COR-L47 (cell line): Measurements from ENCODE around the gene ROR2.

Experiments used
- DNase-seq: peaks from one replicate; lab custom pipeline; 2025; lab: John Stamatoyannopoulos, UW

The ROR2 gene

DNA sequence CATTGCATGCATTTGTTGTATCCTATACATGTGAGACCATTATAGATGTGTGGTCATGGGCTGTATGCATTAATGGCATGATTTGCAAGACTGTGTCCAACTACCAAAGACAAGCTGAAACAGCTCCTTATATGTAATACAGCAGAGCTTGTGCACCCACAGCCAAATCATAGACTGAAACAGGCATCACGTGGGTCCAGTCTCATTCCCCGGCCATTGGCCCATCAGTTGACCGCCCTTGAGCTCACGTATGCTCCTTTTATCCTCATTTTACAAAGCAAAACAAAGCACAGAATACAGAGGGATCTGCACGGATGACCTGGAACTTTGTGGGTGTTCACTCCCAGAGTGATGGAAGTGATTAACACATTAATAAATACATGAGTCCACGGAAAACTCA, 109.1 kb downstream of the ROR2 start:
- DNase-seq, result no peak

DNA sequence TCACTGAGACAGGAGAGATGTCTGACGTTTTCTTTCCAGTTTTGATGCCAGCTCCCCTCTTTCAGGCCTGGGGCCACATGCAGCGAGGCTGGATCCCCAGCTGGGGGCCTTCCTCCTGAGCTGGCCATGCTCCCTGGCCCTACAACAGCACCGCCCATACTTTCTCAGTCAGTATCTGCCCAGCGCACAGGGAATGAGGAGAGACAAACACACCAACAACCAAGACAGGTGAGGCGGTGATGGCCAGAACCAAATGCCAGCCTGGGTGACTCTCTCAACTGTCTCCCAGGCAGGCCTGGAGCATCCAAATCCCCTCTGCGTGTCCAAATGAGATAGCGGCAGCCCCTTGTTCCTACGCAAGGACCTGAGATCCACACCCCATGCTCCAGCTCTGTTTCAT, 109.6 kb downstream of the ROR2 start:
- DNase-seq, result no peak

DNA sequence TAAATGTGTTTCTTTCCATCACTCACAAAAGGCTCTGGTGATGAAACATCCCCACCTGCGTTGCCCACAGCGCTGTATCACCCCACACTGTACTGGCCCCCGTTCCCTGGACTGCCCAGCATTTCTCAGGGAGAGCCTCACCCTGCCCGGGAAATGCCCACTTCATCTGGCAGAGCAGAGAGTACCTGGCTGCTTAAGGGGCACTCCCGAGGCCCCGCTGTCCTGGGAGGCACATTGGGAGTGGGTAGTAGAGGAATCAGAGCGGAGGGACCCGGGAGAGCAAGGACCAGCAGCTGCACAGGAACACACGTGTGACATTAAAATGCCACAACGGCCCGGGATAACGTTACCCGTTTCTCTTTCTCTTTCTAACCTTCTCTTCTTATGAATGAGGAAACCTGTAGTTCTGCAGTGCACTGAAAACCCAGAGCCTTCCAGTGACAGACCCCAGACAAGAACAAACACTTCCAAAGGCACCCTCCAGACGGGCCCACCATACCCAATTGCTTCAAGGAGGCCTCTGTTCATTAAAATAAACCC, 110.0 kb downstream of the ROR2 start:
- DNase-seq, result no peak

DNA sequence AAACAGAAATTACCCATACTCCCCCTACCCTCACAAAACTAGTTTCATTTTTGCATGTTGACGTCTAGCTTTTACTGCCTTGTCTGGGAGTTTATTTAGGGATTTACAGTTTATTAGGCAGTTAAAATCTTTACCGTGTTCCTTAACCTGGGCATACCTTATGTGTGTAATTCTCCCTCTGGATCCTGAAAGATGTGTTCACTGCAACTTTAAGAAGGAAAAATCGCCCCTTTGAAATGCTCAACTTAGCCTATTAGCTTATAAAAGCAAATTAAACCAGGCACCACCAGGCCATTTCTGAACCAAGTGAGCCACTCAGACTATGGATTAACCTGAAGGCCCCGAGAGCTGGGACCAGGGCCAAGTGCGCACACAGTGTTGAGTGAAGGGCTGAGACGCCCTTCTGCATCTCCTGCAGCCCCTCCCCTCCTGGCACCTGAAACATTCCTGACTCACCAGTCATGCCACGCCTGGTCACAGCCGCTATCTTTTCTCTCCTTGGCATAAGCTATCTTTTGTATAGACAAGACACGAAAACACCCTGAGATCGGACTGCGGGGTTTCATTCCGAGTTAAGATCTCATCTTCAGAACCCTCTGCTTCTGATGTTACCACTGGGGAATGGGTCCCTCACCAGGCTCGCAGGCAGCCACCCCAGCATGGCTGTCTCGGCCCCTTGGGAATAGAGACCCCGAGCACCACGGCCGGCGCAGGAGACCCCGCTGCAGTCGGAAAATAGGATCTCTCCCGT, 111.9 kb downstream of the ROR2 start:
- DNase-seq, result peak; percentile 89

DNA sequence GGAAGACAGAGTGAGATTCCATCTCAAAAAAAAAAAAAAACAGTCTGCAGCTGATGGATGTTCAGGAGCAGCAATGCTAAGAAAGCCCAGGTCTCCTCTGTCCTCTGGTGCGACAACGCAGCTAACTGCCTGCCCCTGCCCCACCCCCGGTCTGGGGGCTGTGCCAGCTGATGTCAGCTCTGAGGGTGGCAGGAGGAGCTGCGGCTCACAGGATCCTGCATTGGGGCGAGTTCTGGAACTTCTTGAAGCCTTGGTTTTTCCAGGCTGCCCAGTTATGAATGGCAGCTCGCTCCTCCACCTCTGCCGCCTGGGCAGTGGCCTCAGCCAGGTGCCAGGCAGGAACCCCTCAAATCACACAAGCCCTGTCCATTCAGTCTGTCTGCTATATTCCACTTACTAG, 113.5 kb downstream of the ROR2 start:
- no peak for DNase-seq

DNA sequence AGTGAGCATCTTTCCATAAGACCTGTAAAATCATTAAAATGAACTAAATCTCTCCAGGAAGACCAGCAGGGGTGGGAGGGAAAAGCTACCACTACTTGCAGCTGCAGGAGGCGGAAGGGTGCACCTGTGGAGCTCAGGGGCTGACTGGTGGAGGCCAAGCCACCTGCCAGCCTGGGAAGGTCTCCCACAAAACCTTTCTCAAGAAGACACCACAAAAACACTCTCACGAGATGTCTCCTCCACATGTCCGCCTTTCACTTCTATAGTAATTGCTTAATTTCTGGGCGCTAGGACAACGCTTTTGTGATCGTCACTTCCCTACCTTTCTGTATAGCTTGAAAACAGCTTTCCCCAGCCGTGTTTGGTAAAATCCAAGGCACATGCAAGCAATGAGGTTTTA, 114.4 kb downstream of the ROR2 start:
- no peak for DNase-seq

DNA sequence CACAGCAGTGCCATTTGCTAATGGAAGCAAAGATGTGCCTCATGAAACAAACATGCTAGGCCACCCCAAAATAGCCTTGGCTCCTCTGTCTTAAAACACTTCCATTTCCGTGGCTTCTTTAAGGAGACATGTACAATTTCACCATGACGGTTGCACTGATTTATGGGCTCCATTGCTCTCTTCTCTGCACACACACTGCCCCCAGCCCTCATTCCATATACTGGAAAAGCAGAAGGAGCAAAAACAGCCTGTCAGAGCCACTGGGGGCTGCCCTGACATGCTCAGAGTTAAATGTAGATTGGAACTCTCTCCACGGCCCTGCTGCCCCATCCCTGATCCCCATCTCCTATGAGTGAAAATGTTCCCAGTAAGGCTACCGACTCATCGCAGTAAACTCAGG, 114.8 kb downstream of the ROR2 start:
- no peak for DNase-seq

DNA sequence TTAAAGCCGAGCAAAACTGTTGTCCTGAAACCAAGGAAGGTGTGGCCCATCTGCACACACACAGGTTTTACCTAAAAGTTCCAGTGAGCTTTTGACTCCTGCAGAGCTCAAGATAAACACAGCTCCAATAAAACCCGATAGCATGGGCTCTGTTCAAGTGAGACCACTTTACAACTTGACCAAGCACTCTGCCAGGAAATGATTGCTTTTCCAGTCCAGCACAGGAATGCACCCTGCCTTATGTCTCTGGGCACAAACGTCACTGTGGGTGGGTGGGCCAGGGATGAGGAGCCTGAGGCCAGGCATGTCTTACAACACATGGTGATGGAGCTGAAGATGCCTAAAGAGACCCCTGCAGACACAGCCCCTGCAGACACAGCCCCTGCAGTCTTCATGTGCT, 115.3 kb downstream of the ROR2 start:
- no peak for DNase-seq

DNA sequence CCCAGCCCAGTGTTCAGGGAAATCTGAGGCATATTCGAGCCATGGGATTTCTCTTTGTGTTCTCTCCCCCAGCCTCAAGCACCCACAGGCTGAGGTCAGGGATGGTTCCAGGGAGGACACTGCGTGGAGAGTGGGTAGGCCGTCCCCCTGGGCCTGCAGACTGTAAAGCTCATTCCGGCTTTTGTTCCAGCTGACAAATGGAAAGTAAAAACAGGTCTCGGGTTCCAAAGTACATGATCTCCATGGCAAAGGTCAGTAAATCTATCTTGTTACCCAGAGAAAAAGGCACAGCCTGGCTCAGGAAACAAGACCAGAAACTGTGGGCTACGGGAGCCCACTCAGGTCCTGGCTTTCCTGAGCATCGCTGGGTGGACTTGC, 116.2 kb downstream of the ROR2 start:
- no peak for DNase-seq

DNA sequence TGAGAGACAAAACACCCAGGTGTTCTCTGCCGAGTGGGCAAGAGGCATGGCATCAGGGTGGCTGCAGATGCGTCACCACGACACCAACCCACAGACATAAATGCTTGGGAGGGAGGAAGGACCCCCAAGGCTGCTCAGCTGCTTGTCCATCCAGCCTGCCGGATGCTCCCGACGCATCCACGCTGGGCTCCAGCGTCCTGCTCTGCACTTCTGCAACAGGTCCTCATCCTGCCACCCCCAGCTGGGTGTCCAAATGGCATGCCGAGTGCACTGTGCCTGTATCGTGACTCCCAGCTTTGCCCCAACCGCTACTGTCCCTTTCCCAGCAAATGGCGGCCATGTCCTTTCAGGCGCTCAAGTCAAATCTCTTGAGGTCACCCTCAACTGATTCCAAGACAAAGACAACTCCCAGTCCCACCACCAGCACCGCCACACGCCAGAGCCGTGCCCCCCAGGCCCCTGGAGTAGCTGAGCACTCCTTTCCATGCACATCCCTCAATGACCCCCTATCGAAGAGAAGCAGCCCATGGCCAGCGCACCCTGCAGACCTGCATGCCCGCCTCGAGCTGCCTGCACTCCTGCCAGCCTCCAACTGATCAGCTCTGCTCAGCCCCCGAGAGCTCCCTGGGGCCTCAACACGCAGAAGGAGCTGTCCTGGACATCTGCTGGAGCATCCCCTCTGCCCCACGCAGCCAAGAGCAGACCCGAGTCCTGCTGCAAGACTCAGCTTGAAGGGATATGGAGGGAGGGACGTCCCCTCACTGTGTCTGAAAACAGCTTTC, 116.7 kb downstream of the ROR2 start:
- DNase-seq, result no peak

DNA sequence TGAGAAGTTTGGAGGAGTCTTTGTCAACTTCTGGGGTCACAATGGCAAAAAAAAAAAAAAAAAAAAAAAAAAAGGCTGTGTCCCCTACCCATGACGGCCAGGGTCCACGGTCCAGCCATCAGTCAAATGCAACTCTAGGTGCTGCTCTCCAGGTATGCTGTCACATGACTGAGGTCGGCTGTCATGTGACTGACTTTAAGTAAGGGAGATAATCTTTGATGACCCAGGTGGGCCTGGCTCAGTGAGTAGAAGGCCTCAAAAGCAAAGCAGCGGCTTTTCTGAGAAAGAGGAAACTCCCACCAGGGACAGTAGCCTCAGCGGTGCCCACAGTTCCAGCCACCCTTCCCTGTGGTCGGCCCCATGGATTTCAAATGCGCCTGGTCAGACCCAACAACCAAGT, 117.7 kb downstream of the ROR2 start:
- DNase-seq, result no peak

DNA sequence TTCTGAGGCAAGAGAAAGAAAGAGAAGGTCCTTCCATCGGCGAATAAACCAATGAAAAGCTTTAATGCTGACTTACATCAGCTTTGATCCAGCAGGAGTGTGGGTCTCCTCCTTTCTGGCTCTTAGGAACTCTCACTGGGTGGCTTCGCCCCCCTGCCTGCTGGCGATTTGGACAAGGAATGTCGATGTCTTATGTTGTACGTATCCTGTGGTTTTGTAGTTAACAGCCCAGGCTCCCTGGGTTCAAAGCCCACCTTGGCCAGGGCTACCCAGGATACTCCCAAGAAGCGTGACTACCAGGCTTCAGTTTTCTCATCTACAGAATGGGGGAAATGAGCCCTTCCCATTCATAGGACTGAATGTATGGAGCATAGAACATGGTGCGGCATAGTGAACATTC, 124.2 kb downstream of the ROR2 start:
- no peak for DNase-seq

DNA sequence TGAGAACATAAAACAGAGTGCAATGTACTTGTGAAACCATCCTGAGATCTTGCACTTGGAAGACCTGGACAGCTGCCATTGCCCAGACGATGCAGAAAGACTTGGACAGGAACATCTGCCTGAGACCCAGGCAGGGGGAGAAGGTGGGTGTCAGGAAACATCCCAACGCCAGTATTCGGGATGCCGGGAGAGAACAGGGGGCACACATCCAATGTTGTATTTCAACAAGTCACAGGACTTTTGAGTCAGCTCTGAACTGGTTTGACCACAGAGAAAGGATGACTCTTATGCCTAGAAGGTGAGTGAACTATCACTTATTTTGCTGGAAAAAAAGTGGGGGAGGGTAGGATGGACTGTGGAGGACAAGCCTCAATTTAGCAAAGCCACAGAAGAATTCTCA, 124.6 kb downstream of the ROR2 start:
- no peak for DNase-seq

DNA sequence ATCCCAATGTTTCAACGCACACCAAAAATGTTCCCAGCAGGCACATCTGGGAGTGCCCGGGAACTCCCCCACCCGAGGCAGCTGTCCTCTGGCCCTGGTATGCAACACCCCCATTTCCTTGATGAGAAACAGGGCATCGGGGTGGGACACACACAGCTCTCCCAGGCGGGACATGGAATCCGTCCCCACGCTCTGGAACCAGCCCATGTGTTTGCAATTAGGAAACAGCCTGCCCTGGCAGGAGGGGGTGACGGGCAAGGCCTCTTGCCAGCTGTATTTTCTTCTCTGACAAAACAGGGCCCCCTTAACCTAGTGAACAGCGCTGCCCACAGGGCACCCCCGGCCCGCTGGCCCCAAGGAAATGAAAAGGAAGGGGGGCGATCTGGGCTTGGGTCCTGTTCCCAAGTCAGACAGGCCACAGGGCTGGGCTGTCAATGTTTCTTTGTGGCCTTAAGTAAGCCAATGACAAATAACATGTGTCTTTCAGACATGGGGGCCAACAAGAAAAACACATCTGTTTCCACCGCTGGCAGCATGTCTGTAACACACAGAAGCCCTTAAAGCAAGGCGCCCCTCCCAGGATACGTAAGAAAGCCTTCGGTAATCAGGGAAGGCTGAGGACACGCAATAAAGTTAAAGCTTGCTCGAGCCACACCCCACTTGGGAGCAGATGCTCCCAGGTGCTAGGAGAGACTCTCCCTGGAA, 125.3 kb downstream of the ROR2 start:
- DNase-seq, result no peak

DNA sequence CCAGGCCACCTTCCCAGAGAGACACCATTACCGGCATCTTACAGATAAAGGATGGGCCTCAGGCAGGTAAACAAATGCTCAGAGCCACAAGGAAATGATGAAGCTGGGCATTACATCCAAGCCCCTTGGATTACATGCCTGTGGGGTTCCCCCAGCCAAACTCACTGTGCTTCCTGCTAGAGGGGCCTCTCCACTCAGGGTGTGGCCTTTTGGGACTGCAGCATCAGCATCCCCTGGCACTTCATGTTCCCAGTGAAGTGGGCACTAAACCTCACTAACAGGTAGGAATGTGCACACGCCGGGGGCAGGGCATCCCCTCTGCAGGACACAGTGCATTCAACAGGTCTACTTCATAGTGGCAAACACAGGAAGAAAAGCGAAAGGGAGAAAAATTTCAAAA, 125.9 kb downstream of the ROR2 start:
- DNase-seq, result no peak

DNA sequence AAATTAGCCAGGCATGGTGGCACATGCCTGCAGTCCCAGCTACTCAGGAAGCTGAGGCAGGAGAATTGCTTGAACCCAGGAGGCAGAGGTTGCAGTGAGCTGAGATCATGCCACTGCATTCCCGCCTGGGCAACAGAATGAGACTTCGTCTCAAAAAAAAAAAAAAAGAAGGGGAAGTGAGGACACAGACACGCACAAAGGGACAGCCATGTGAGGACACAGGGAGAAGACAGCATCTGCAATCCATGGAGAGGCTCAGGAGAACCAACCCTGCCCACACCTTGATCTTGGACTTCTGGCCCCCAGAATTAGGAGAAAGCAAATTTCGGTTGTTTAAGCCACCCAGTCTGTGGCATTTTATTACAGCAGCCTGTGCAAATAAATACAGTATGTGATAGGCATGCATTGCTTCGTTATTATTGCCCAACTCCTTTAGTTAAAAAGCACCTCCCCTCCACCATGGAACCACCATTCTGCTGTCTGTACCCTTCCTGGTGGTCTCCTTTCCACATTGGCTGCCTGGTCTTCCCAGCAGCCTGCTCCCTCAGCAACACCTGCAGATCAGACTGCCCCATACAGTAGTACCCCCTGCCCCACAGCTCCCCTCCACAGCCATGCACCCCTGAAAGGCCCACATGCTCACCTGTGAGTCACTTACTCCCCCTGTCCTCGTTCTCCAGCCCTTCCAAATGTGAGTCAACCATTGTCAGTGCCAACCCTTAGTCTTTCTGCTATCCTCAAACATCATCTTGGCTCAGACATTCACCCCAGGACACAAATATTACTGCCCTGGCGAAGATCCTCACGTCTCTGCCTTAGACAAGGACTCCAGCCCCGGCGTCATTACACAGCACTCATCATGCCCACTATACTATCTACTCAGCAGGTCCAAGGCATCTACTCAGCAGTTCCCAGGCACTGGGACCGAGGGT, 128.8 kb downstream of the ROR2 start:
- no peak for DNase-seq

DNA sequence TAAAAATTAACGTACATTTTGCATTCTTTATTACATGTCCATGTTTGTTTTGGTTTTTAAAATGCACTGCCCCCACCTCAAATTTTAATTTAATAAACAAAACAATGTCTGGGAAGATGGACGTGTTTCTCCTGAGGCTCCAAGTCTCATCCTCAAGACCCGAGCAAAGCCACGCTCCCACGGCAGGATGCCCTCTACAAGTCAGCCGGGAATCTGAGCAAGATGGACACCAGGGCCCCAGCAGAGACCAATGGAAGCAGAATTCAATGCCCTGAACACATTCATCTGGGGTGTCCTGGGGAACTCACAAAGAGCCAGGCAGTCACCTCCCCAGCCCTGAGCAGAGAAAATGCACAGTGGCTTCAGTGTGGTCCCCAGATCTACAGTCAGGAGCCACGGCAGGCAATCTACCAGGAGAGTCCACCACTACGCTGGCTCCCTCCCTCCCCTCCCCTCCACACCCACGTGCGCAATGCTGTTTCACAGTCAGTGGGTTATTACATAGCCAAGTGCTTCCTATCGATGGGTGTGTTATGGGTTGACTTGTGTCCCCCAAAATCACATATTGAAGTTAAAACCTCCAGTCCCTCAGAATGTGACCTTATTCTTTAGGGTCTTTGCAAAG, 129.8 kb downstream of the ROR2 start:
- no peak for DNase-seq

DNA sequence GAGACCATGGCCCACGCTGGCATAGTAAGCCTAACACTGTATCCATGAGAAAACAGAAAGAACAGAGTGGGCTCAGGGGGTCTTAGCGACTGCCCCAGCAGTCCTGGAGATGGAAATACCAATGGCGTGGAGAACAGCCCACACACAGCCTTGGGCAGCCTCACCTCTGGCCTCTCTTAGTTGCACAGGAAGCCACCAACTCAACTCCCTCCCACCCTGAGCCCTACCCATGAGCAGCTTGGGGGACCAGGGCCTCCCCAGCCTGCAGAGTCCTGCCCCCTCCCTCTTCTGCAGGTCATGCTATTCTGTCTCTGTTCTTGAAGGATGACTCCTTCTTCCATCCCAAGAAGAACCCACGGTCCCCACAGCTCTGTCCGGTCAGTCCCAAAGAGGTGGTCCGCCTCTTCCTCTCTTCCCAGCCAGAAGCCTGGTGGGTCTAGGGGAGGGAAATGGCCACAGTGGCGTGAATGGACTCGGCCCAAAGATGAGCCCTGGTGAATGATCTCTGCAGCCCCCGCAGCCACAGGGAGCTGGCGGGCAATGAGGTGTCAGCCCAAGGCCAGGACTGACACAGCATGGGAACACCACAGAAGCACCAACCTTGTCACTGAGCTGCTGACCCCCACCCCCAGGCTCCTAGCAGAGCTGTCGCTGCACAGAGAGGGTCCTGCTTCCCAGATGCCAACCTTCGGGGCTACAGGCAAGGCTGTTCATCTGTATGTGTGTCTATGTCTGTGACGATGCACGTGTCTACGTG, 131.2 kb downstream of the ROR2 start:
- DNase-seq, result no peak

DNA sequence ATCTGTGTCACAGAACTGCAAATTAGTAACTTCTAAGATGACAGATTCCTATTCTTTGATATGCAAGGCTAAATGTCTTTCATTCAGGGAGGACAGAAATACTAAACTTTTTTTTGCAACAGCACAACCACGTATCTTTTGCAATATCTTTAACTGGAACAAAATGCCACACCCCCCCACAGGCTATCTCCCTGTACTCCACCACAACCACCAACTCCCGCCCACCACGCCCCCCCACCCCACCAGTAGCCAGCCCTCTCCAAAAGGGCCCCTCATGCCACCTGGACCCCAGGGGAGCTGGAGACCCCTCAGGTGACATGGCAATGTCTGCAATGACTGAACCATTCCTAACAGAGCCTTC, 131.8 kb downstream of the ROR2 start:
- DNase-seq, result no peak

DNA sequence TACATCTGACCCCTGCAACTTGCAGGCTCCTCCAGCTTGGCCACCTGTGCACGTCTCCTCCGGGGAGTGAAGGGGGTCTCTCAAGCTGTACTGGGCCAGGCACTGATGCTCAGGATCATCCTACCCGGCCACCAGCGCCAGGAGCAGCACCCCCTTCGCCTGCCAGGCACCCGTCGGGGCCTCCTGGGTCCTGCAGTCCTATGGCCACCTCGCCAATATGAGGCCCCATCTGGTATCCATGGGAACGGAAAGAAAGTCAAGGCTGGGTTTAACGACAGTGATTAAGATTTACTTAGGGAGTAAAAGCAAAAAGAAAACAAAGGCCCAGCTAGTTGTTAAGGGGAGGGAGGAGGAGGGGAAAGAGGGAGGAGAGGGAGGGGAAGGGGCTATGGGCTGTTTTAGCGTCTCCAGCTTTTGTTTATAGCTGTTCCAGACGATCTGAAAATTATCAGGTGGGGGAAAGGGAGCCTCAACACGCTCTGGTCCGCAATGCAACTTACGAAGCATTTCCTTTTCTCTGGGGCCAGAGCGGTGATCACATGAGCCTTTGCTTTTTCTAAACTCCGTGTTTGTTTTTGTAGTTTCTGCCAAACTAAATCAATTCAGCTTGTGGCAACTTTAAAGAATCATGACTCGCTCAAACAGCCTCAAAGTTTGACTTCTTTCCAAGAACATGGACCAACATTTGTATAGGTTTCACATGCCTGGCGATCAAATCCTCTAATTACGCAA, 132.4 kb downstream of the ROR2 start:
- DNase-seq, result peak; percentile 52
